Bone marrow (tissue), 2 donors: ENCODE data around the gene NXF3.
"Not testable (repeated sequence)": the region's sequence is repeated elsewhere in the genome, so short reads cannot be mapped to it uniquely, and the experiment has no call there.

Experiments used
- DNase-seq, 2 donors: peaks; one replicate each; lab custom pipeline; 2025; lab: John Stamatoyannopoulos, UW

NXF3 gene, protein sequence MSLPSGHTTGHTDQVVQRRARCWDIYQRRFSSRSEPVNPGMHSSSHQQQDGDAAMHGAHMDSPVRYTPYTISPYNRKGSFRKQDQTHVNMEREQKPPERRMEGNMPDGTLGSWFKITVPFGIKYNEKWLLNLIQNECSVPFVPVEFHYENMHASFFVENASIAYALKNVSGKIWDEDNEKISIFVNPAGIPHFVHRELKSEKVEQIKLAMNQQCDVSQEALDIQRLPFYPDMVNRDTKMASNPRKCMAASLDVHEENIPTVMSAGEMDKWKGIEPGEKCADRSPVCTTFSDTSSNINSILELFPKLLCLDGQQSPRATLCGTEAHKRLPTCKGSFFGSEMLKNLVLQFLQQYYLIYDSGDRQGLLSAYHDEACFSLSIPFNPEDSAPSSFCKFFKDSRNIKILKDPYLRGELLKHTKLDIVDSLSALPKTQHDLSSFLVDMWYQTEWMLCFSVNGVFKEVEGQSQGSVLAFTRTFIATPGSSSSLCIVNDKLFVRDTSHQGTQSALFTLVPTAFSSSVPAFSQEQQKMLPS

GRCh38 chrX:103092942-103093341, at the start of gene NXF3:
TSS of gene NXF3 (minus strand) at chrX:103093143. CDS start at chrX:103093023, 120 bp downstream.
- DNase-seq: no peak

GRCh38 chrX:103136528-103136927, 43.6 kb upstream of the NXF3 start:
- not testable (repeated sequence) for DNase-seq

DNA sequence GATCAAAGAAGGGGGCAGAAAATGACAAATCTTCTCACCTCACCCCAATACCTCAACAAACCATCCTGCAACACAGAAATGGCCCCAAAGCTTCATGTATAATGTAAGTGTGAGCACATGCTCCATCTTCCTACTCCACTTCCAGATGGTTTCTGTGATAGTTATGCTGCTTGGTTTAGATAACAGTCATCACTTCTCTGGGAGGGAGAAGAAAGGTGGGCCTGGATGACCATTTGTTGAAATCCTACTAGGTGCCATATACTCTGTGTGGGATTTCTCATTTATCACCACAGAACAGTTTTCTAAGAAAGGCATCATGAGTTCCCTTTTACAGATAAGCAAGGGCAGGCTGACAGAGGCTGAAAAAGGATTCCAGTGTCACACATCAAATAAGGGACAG, 31.3 kb upstream of the NXF3 start:
- DNase-seq: no peak

GRCh38 chrX:103120748-103121147, 27.8 kb upstream of the NXF3 start:
- DNase-seq: no peak

- DNase-seq: not testable (repeated sequence)
Observed at GRCh38 chrX:103116970-103117369, 24.0 kb upstream of the NXF3 start.

DNA sequence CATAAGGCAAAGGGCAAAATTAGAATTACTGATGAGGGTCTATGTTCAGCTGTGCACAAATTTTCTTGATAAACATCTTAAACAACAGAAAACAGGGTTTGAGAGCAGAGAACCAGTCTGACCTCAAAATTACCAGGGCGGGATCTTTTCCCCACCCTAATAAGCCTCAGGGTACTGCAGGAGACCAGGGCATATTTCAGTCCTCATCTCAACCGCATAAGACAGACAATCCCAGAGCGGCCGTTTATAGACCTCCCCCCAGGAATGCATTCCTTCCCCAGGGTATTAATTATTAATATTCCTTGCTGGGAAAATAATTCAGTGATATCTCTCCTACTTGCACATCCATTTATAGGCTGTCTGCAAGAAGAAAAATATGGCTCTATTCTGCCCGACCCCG, 16.6 kb upstream of the NXF3 start:
- not testable (repeated sequence) for DNase-seq

GRCh38 chrX:103107836-103108235, 14.9 kb upstream of the NXF3 start:
- DNase-seq: no peak

- not testable (repeated sequence) for DNase-seq
Observed at GRCh38 chrX:103107227-103107737, 14.3 kb upstream of the NXF3 start.

- not testable (repeated sequence) for DNase-seq
Observed at GRCh38 chrX:103104370-103104769, 11.4 kb upstream of the NXF3 start.

DNA sequence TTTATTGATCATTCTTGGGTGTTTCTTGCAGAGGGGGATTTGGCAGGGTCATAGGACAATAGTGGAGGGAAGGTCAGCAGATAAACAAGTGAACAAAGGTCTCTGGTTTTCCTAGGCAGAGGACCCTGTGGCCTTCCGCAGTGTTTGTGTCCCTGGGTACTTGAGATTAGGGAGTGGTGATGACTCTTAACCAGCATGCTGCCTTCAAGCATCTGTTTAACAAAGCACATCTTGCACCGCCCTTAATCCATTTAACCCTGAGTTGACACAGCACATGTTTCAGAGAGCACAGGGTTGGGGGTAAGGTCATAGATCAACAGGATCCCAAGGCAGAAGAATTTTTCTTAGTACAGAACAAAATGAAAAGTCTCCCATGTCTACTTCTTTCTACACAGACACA, 10.9 kb upstream of the NXF3 start:
- not testable (repeated sequence) for DNase-seq

DNA sequence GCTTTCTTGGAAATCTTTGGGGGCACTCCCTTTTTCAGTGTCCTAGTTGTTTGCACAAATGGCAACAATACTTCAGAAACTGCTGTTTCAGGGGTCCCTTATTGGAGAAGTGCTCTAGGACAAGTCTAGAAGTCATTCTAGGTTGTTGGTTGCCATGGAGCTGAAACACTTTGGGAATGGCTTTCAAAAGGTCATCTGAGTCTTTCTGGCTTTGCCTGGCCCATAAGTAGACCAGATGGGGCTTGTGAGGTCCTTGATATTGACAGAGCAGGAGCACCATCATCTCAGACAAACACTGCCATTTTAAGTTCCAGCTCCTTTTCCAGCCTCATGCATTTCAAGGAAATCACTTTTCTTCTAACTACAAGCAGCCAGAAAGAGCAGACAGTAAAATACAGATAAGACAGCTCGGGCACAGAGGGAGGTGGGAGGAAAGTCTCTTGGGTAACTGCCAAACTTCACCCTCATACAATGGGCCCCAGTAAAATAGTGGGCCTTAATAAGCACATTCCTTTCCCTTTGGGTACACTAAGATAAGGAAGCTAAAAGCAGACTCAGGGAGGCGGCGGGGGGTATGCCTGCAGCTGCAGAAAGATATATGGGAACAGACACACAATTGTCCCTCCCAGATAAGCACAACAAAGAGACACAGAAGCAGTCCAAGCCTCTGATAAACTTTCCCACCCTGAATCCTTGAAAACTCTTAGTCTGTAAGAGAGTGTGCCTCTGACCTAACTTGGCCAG, 8.5 kb upstream of the NXF3 start:
- DNase-seq: no peak

DNA sequence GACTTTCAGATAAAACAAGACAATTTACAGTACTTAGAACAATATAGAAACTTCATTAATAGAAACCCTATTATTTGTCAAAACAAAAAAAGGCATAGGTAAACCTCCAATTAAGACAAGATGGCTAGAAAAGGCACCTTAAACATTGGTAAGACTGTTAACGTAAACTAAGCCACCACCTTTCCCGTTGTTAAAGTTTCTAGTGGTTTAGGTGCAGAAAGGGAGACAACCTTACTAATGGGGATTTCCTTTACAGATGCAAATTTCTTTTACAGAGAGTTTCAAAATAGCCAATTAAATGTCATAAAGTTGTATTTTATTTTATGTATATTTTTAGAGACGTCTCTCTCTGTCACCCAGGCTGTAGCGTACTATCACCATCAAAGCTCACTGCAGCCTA, 7.5 kb upstream of the NXF3 start:
- no peak for DNase-seq

- no peak for DNase-seq
Observed at GRCh38 chrX:103099691-103100090, 6.7 kb upstream of the NXF3 start.

DNA sequence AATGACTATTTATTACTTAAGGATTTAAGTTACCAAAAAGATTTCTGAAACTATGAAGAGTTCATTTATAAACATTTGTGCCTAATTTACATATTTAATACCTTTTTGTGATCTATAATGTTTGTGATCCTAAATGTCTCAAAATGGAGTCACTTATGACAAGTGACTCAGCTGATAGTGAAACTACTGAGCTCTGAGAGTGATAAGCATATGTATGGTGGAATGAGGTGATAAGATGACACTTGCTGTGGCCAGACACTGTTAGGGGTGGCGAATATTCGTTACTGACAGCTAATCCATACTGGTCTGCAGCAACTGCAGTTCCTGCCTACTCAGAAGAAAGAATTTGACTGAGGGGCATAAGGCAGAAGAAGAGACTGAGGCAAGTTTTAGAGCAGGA, 5.5 kb upstream of the NXF3 start:
- DNase-seq: no peak

DNA sequence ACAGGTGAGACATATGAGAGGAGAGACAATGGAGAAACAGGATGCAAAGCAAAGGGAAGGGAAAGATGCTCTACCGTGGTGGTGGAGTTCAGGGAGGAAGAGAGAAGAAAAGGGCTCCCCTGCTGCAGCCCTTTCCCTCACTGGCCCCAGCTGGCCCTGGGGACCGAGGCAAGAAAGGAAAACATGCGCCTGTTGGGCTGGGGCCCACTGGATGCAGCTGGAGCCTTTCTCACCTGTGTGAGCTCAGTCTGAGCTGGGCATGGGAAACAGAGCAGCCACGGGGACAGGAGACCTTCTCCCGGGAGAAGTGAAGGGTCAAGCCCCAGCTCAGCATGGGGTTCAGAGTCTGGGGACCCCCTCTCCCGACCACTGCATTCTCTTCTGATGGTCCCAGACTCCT, 11.9 kb downstream of the NXF3 start:
- no peak for DNase-seq

- DNase-seq: no peak
Observed at GRCh38 chrX:103073467-103073866, 19.5 kb downstream of the NXF3 start.

- DNase-seq: no peak
Observed at GRCh38 chrX:103066606-103067005, 26.3 kb downstream of the NXF3 start.

- DNase-seq: no peak
Observed at GRCh38 chrX:103063918-103064434, 29.0 kb downstream of the NXF3 start, which contains the start of gene BEX1. TSS of gene BEX1 (minus strand) at chrX:103064171. CDS start at chrX:103063274, 897 bp downstream.

GRCh38 chrX:103063191-103063845, 29.6 kb downstream of the NXF3 start:
- DNase-seq: no peak

DNA sequence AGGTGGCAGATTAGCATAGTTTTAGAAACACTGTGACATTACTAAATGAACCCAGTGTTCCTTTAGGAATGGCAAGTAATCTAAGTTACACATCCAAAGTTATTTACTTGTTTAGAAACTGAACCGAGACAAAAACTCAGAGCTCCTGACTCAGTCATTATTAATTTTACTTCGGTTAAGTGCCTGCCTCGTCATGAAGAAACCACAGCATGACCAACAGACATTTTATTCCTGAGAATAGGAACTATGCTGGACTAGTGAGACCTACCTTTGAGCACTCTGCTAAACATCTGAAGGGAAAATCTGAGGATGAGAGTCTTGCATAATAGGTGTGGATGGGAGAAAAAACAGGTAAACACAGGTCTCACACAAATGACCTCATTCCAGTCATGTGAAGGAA, 31.5 kb downstream of the NXF3 start:
- DNase-seq: no peak

GRCh38 chrX:103056902-103057301, 36.0 kb downstream of the NXF3 start:
- DNase-seq: no peak

GRCh38 chrX:103052625-103053024, 40.3 kb downstream of the NXF3 start:
- no peak for DNase-seq
